ENCODE results near the gene CHRNB1. TPM values are rescaled to one million over a fixed set of nuclear protein-coding genes. Genes with fewer than 3 reads are reported as not detected.

CHRNB1 gene
- total and polyA plus RNA-seq, 2 donors from 2014 or later: 11.9 to 19.3 TPM

GRCh38 chr17:7435676-7436555 lies 8.9 kb upstream of the CHRNB1 start:
- peak overlapping the region; percentile 78 to 86 for H3K27ac ChIP-seq (ENCODE audit: low read depth in 2 of 2, low read length in 2 of 2)
- DNase-seq: peak in 4 of 5 donors; percentile 48 to 87 (median 60)
- intact Hi-C loops (cut with DNase I): no loop called here
- H3K27me3 ChIP-seq (ENCODE audit: control insufficient read depth, insufficient read depth, low read length): peaks cover 7% of the 10 kb centered on the region
- peaks cover 0 to 26% (median 5%) of the 10 kb centered on the region in 3 donors for H3K4me1 ChIP-seq (ENCODE audit: control insufficient read depth in 2 of 3, insufficient read depth in 2 of 3, low read depth in 1 of 3, low read length in 3 of 3)
- TF ChIP-seq CTCF (IDR thresholded peaks at IDR 0.05; ENCODE audit: borderline replicate concordance, extremely low read depth, insufficient read depth): no peak
- FAIRE-seq: no peak
- peak overlapping the region; percentile 63 to 79 (median 78) for H3K4me3 ChIP-seq (ENCODE audit: low read length in 3 of 3)
- H3K9me3 ChIP-seq (ENCODE audit: control insufficient read depth in 2 of 3, insufficient read depth in 1 of 3, low read length in 3 of 3): no peaks in the 10 kb centered on the region
- peak overlapping the region; percentile 24 to 32 (median 27) for H3K9ac ChIP-seq (ENCODE audit: low read length in 3 of 3)
- no peaks in the 10 kb centered on the region for H3K36me3 ChIP-seq (ENCODE audit: control insufficient read depth in 2 of 3, insufficient read depth in 3 of 3, low read length in 3 of 3)

DNA sequence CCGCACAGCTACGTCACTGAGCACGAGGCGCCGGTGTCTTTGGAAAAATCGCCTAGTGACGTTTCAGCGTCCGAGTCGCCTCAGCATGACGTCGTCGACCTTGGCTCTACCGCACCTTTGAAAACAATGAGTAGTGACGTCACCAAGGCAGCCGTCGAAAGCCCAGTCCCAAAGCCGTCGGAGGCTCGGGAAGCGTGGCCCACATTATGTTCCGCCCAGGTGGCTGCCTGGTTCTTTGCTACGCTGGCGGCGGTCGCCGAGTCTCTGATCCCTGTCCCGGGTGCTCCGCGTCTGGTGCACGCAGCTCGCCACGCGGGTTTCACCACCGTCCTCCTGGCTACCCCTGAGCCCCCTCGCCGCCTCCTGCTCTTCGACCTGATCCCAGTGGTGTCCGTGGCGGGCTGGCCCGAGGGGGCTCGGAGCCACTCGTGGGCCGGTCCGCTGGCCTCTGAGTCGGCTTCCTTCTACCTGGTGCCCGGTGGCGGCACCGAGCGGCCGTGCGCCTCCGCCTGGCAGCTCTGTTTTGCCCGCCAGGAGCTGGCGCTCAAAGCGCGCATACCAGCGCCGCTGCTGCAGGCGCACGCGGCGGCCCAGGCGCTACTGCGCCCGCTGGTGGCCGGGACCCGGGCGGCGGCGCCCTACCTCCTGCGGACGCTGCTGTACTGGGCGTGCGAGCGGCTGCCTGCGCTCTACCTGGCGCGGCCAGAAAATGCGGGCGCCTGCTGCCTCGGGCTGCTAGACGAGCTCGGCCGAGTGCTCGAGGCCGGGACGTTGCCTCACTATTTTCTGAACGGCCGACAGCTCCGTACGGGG lies 8.1 kb upstream of the CHRNB1 start:
- Histone ChIP-seq H3K9me3 (ENCODE audit: control insufficient read depth in 2 of 3, insufficient read depth in 1 of 3, low read length in 3 of 3) (no peaks in the 10 kb centered on the region), H3K4me3 (ENCODE audit: low read length in 3 of 3) (peak overlapping the region; percentile 21 to 79 (median 78)), H3K27ac (ENCODE audit: low read depth in 2 of 2, low read length in 2 of 2) (peak overlapping the region; percentile 78 to 86), H3K36me3 (ENCODE audit: control insufficient read depth in 2 of 3, insufficient read depth in 3 of 3, low read length in 3 of 3) (no peaks in the 10 kb centered on the region), H3K4me1 (ENCODE audit: control insufficient read depth in 2 of 3, insufficient read depth in 2 of 3, low read depth in 1 of 3, low read length in 3 of 3) (peaks cover 0 to 26% (median 5%) of the 10 kb centered on the region in 3 donors), H3K27me3 (ENCODE audit: control insufficient read depth, insufficient read depth, low read length) (peaks cover 7% of the 10 kb centered on the region), H3K9ac (ENCODE audit: low read length in 3 of 3) (peak overlapping the region in 2 of 3 donors; percentile 24 to 32)
- DNase-seq (peak; percentile 87 to 94 (median 91)), FAIRE-seq (no peak)
- TF ChIP-seq CTCF (IDR thresholded peaks at IDR 0.05; ENCODE audit: borderline replicate concordance, extremely low read depth, insufficient read depth): peak; percentile 93
- intact Hi-C loops (cut with DNase I): no loop called here

- peak overlapping the region; percentile 37 to 86 for H3K27ac ChIP-seq (ENCODE audit: low read depth in 2 of 2, low read length in 2 of 2)
- H3K27me3 ChIP-seq (ENCODE audit: control insufficient read depth, insufficient read depth, low read length): peaks cover 7% of the 10 kb centered on the region
- H3K36me3 ChIP-seq (ENCODE audit: control insufficient read depth in 2 of 3, insufficient read depth in 3 of 3, low read length in 3 of 3): no peaks in the 10 kb centered on the region
- H3K9me3 ChIP-seq (ENCODE audit: control insufficient read depth in 2 of 3, insufficient read depth in 1 of 3, low read length in 3 of 3): no peaks in the 10 kb centered on the region
- DNase-seq: peak in 1 of 5 donors; percentile 81
- H3K4me3 ChIP-seq (ENCODE audit: low read length in 3 of 3): peak overlapping the region; percentile 42 to 79 (median 52)
- H3K4me1 ChIP-seq (ENCODE audit: control insufficient read depth in 2 of 3, insufficient read depth in 2 of 3, low read depth in 1 of 3, low read length in 3 of 3): peaks cover 0 to 26% (median 5%) of the 10 kb centered on the region in 3 donors
- TF ChIP-seq CTCF (IDR thresholded peaks at IDR 0.05; ENCODE audit: borderline replicate concordance, extremely low read depth, insufficient read depth): no peak
- no peak for FAIRE-seq
- intact Hi-C loops (cut with DNase I): no loop called here
- H3K9ac ChIP-seq (ENCODE audit: low read length in 3 of 3): peak overlapping the region in 2 of 3 donors; percentile 26 to 48
These were observed 7.4 kb upstream of the CHRNB1 start for GRCh38 chr17:7437369-7437863.

Measured in kidney (tissue), 14 donors.